ENCODE measurements around the gene PGBD5. TPM values are rescaled to one million over a fixed set of nuclear protein-coding genes. Genes with fewer than 3 reads are reported as not detected.

The PGBD5 gene
- total RNA-seq, 1 experiment from 2014 or later = not detected

DNA sequence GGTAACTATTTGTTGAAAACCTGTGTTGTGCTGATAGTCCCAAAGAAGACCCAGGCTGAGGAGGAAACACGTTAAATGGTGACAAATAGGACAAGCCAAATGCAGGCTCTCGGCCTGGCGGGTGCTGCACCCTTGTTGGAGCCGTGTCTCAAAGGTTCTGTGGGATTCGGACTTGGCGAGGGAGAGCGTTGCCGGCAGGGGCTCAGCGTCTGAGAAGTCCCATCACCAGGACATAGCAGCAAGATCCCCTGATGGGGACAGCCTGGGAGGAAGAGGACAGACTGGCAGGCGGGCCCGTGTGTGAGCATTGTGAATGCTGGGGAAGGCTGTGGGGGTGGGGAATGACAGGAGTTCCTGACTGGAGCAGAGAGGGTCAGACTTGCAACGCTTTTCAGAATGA, 142.5 kb downstream of the PGBD5 start:
- no peak for DNase-seq (ENCODE audit: low spot score)

- DNase-seq (ENCODE audit: low spot score) = no peak
These were observed 144.0 kb downstream of the PGBD5 start for GRCh38 chr1:230282157-230282556.

- DNase-seq (ENCODE audit: low spot score) = no peak
These were observed 144.6 kb downstream of the PGBD5 start for GRCh38 chr1:230281556-230281955.

GRCh38 chr1:230280906-230281413, 145.2 kb downstream of the PGBD5 start:
- no peak for DNase-seq (ENCODE audit: low spot score)

- DNase-seq (ENCODE audit: low spot score) = no peak
These were observed 145.9 kb downstream of the PGBD5 start for GRCh38 chr1:230280054-230280795.

DNA sequence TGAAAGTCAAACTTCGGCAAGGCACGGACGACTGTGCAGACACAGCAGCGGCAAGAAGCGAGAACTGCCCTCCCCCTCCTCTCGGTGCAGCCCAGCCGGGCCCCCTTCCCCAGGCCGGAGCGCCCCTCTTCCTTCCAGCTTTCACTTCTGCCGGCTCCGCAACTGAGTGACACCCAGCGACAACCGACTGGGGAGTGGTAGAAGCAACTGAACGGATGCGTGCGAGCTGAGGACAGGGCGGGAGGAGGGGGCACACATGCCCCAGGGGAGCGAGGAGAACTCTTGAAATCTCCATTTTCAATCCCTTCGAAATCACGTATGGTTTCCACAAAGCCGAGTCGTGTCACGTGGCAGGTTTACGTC, 146.6 kb downstream of the PGBD5 start:
- DNase-seq (ENCODE audit: low spot score) = no peak

DNA sequence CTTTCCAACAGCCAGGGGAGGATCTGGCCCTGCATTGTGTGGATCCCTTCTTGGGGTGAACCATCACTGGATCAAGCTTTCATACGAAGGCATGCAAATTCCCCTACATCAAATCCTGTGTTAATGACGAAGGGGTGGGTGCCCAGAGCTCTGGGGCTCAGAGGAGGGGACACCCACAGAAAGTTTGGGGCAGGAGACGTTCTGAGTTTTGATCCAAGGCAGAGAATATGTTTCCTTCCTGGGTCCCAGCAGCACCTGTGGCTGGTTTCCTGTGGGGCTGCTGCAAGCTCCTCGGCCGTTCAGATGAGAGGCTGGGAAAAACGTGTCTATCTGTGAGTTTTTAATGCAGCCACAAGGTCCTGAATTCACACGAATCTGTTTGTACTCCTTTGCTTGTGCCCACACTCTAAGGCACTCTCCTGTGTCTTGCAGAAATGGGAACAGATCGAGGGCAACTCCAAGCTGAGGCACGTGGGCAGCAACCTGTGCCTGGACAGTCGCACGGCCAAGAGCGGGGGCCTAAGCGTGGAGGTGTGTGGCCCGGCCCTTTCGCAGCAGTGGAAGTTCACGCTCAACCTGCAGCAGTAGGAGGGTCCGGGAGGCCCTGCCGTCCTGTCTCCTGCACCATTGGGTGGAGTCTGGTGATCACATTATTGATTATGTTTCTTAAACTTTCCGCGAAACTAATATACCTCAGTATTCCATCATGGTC, 147.1 kb downstream of the PGBD5 start:
- no peak for DNase-seq (ENCODE audit: low spot score)

GRCh38 chr1:230278376-230278775, 147.8 kb downstream of the PGBD5 start:
- DNase-seq (ENCODE audit: low spot score) = no peak

DNA sequence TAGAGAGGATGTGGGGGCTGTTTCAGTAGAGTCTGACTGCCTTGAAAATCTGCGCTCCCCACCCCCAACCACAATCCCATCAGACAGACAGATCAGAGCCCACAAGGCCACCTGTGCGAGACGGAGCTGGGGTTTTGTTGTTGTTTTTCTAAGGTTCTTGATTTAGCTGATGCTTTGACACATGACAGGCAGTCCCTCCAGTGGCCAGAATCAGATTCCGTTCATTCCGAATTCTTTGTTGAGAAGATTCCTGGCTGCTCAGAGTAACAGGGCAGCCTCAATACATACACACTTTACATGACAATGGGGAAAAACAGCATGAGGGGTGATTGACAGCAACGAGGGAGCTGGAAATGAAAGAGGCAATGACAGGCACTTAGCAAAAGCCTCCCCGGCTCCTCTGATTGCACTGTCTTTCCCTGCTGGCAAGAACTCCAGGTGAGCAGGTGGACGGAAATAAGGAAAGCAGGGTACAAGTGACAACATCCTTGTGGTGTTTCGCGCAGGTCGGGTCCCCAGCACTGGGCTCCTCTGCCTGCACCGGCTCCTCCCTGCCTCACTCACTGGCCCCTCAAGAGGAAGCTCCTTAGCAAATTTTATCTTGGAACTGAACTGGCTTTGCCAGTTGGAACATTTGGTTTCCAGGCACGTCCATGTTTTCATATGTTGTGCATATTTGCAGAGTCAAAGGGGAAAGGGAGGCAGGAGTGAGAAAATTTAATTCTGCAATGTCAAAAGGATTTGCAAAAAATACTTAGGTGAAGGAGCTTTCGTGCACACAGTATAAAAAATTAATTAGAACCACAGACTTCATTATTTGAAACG, 148.7 kb downstream of the PGBD5 start:
- no peak for DNase-seq (ENCODE audit: low spot score)

- no peak for DNase-seq (ENCODE audit: low spot score)
These were observed 149.7 kb downstream of the PGBD5 start for GRCh38 chr1:230276401-230276800.

DNA sequence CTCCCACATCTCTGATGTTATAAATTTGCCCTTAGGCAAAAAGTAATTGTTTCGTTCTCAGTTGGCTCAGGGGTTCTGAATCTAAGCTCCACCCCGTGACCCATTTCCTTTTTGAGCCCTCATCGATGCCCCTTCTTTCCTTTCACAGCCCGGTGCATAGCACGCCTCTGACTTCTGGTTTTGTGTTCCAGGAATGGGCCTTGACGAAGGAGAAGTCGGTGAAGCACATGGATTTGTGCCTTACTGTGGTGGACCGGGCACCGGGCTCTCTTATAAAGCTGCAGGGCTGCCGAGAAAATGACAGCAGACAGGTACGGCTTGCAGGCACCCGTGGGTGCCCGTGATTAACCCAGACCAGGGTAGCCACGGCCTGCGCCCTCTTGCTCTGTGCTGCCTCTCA, 151.9 kb downstream of the PGBD5 start:
- DNase-seq (ENCODE audit: low spot score) = no peak

DNA sequence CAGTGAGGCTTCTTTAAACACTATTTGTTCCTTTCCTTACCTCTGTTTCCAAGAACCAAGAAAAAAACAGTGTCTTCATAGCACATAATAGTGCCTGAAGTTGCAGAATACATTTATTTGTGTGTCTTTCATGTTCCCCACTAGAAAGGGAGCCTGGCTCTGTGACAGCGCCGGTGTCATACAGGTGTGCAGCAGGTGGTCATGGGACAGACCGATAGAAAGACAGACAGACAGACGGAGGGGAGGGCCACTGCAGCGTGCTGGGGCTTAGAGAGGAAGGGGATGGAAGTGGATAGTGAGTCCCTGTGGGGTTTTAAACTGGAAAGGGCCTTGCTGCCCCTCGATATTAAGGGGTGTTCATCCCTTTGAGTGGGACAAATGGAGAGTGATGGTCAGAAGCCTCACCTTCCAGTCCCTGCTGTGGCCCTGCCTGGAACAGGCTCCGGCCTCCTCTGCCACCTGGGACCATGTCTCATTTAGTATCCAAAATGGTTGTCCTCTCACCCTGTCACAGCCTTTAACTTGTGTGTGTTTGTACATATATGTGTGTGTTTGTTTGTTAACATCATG, 152.9 kb downstream of the PGBD5 start:
- DNase-seq (ENCODE audit: low spot score) = no peak

GRCh38 chr1:230272557-230272956, 153.6 kb downstream of the PGBD5 start:
- no peak for DNase-seq (ENCODE audit: low spot score)

- no peak for DNase-seq (ENCODE audit: low spot score)
These were observed 154.7 kb downstream of the PGBD5 start for GRCh38 chr1:230271300-230272035.

- DNase-seq (ENCODE audit: low spot score) = no peak
These were observed 155.4 kb downstream of the PGBD5 start for GRCh38 chr1:230270559-230271281.

DNA sequence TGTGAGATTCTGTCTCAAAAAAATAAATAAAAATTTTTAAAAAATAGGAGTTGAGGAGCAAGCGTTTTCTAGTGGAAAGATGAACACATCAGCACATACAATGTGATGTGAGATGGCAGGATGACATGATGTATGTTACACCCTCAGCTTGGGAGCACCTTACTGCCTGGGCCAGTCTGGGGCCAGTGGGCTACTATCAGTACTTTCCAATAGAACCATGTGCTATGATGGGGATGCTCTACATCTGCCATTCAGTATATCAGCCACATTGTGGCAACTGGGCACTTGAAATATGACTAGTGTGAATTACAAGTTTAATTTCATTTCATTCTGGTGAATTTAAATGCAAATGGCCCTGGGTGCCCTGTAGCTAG, 156.0 kb downstream of the PGBD5 start:
- DNase-seq (ENCODE audit: low spot score) = no peak

- DNase-seq (ENCODE audit: low spot score) = peak; percentile 78
These were observed 157.6 kb downstream of the PGBD5 start for GRCh38 chr1:230268371-230269170.

DNA sequence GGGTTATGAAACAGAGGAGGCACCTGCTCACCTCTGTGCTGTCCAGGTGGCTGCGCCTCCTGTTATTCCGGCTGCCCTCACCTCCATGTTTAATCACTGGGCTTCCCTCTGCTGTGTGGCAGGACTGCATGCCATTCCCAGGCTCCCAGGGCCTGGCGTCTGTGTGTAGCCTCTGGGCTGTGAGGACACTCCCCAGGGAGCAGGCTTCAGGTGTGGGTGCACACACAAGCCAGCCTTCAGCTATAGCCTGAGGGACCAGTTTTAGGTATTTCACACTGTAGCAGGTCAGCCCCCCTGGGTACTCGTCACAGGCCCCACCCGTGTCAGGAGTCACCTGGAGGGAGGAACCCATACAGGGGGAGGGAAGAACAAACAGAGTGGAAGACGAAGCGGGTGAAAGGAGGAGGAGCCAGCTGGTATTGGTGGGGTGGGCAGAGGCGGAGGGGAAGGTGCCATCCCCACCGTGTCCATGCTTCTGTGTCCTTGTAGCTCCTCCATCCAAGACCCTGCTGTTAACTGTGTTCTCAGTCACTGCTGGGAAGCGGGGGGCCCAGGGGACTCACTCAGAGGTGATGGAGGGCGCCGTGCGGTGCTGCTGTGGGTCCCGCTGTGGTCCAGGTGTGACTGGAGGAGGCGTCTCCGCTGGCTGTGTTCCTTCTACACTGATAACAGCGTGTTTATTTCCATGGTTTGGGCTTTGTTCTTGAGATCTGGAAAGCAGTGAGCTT, 158.6 kb downstream of the PGBD5 start:
- DNase-seq (ENCODE audit: low spot score) = no peak

GRCh38 chr1:230266456-230266855, 159.7 kb downstream of the PGBD5 start:
- no peak for DNase-seq (ENCODE audit: low spot score)

Data from HT-29 (cell line).